Sigmoid colon (tissue), 3 donors: Measurements from ENCODE around the gene ZNF532.

ENCODE experiments used
- POLR2A ChIP-seq, 2 donors: fragments of 450-650 bp; IDR thresholded peaks; one replicate each; pipeline ENCODE4 v1.6.1; 2016; ENCODE audit warnings: antibody characterized with exemption in 2 of 2, mild to moderate bottlenecking in 2 of 2, moderate library complexity in 2 of 2
- TF ChIP-seq, protein P1 (sequence below), 4 experiments: fragments of 450-650 bp in 3 of 4; fragments of 200-600 bp in 1 of 4; IDR thresholded peaks; one replicate each; pipeline ENCODE4 v1.5.1; 2016 to 2019; ENCODE audit warnings: antibody characterized with exemption in 4 of 4, mild to moderate bottlenecking in 3 of 4, moderate library complexity in 2 of 4

GRCh38 chr18:58901143-58901542 is 36.5 kb downstream of the ZNF532 start:
- TF ChIP-seq, protein P1, sequence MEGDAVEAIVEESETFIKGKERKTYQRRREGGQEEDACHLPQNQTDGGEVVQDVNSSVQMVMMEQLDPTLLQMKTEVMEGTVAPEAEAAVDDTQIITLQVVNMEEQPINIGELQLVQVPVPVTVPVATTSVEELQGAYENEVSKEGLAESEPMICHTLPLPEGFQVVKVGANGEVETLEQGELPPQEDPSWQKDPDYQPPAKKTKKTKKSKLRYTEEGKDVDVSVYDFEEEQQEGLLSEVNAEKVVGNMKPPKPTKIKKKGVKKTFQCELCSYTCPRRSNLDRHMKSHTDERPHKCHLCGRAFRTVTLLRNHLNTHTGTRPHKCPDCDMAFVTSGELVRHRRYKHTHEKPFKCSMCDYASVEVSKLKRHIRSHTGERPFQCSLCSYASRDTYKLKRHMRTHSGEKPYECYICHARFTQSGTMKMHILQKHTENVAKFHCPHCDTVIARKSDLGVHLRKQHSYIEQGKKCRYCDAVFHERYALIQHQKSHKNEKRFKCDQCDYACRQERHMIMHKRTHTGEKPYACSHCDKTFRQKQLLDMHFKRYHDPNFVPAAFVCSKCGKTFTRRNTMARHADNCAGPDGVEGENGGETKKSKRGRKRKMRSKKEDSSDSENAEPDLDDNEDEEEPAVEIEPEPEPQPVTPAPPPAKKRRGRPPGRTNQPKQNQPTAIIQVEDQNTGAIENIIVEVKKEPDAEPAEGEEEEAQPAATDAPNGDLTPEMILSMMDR (IDR thresholded peaks at IDR 0.05) = no peak
- TF ChIP-seq POLR2A (IDR thresholded peaks at IDR 0.05) = no peak
